Measurements from ENCODE around the gene SPATA33.
"Not testable (repeated sequence)": the region's sequence is repeated elsewhere in the genome, so short reads cannot be mapped to it uniquely, and the experiment has no call there.

The SPATA33 gene

DNA sequence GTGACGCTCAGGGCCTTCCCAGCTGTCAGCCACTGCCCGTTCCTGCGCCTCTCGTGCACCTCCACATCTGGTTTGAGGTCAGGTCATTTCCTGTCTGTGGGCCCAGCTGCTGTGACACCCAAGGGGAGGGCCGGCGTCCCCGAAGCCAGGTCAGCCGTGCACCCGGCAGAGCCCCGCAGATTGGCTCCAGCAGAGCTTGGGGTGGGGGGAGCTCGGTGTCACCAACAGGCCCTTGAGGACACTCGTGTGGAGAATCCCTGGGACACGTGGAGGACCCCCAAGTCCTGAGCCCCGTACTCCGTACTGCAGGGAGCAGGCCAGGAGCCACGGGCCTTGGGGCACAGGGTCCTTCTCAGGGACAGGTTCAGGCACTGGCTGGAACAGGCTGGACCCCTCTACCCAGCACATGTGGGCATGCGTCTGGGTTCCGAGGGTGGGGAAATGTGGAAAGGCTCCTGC is 39.1 kb downstream of the SPATA33 start:
- Histone ChIP-seq H3K27ac (ENCODE audit: low read depth, low read length) (no peak overlapping the region), H3K4me3 (ENCODE audit: low read depth, low read length) (no peak overlapping the region), H3K4me1 (ENCODE audit: control insufficient read depth, insufficient read depth, low read length) (peaks cover 8% of the 10 kb centered on the region), H3K9ac (ENCODE audit: low read length) (no peak overlapping the region), H3K27me3 (ENCODE audit: control insufficient read depth, insufficient read depth, low read length) (no peaks in the 10 kb centered on the region), H3K9me3 (ENCODE audit: control insufficient read depth, insufficient read depth, low read depth, low read length) (no peaks in the 10 kb centered on the region), H3K36me3 (ENCODE audit: control insufficient read depth, insufficient read depth, low read length) (peaks cover 56% of the 10 kb centered on the region)

DNA sequence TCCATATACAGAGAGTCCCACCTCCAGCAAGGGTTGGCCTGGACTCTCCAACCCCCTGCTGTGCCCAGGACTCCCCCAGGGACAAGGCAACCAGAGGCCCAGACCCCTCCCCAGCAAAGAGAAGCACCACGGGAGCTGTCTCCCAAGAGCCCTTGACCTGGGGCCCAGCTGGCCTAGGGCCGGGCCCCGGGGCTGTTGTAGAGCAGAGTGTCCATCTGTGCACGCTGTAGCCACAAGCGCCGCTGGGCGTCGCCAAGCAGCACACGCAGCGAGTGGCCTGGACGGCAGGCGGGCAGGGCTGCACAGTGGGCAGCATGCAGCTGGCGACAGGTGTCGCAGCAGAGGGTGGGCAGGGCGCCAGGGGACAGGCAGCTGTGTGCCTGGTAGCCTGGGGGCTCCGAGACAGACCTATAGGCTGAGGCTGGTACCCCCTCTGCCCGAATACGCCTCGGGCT is 39.6 kb downstream of the SPATA33 start:
- Histone ChIP-seq H3K27me3 (ENCODE audit: control insufficient read depth, insufficient read depth, low read length) (no peaks in the 10 kb centered on the region), H3K4me3 (ENCODE audit: low read depth, low read length) (no peak overlapping the region), H3K9me3 (ENCODE audit: control insufficient read depth, insufficient read depth, low read depth, low read length) (no peaks in the 10 kb centered on the region), H3K9ac (ENCODE audit: low read length) (no peak overlapping the region), H3K4me1 (ENCODE audit: control insufficient read depth, insufficient read depth, low read length) (peaks cover 8% of the 10 kb centered on the region), H3K36me3 (ENCODE audit: control insufficient read depth, insufficient read depth, low read length) (peaks cover 51% of the 10 kb centered on the region), H3K27ac (ENCODE audit: low read depth, low read length) (no peak overlapping the region)

DNA sequence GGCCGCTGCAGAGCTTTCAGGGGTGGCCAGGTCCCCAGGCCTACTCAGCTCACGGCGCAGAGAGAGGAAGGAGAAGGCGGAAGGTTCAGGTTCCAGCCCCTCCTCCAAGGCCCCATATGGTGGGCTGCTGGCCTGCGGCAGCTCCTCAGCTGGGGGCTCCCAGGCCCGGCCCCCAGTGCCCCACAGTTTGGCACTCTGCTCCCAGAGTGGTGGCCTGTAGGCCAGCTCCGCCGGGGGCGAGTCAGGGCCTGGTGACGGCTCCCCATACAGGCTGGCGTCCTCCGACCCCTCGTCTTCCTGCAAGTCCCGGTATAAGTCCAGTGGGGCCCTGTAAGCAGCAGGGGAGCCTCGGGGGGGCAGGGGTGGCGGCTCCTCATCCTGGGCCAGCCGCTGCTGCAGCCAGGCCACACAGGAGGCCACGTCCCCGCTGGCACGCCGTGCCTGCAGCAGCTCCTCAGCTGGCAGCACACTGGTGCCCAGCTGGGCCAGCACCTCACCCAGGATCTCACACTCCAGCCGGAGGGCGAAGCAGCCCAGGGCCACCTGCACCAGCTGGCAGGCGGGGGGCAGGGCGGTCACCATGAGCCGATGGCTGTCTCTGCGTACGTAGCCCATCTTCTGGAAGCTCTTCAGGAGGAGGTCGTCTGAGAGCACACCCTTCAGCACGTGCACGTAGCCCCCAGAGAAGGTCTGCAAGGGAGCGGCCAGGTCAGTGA is 40.1 kb downstream of the SPATA33 start:
- no peaks in the 10 kb centered on the region for H3K9me3 ChIP-seq (ENCODE audit: control insufficient read depth, insufficient read depth, low read depth, low read length)
- peaks cover 8% of the 10 kb centered on the region for H3K4me1 ChIP-seq (ENCODE audit: control insufficient read depth, insufficient read depth, low read length)
- no peaks in the 10 kb centered on the region for H3K27me3 ChIP-seq (ENCODE audit: control insufficient read depth, insufficient read depth, low read length)
- H3K9ac ChIP-seq (ENCODE audit: low read length): no peak overlapping the region
- H3K36me3 ChIP-seq (ENCODE audit: control insufficient read depth, insufficient read depth, low read length): peaks cover 47% of the 10 kb centered on the region
- no peak overlapping the region for H3K4me3 ChIP-seq (ENCODE audit: low read depth, low read length)
- no peak overlapping the region for H3K27ac ChIP-seq (ENCODE audit: low read depth, low read length)

DNA sequence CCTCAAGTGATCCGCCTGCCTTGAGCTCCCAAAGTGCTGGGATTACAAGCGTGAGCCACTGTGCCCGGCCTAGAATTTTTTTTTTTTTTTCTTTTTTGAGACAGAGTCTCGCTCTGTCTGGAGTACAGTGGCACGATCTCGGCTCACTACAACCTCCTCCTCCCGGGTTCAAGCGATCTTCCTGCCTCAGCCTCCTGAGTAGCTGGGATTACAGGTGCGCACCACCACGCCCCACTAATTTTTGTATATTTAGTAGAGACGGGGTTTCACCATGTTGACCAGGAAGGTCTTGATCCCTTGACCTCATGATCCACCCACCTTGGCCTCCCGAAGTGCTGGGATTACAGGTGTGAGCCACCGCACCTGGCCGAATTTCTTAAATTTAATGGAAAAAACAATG is 41.1 kb downstream of the SPATA33 start:
- H3K9ac ChIP-seq (ENCODE audit: low read length); H3K27ac ChIP-seq (ENCODE audit: low read depth, low read length); H3K4me3 ChIP-seq (ENCODE audit: low read depth, low read length); H3K9me3 ChIP-seq (ENCODE audit: control insufficient read depth, insufficient read depth, low read depth, low read length); H3K27me3 ChIP-seq (ENCODE audit: control insufficient read depth, insufficient read depth, low read length); H3K4me1 ChIP-seq (ENCODE audit: control insufficient read depth, insufficient read depth, low read length): not testable (repeated sequence)
- H3K36me3 ChIP-seq (ENCODE audit: control insufficient read depth, insufficient read depth, low read length): peaks cover 40% of the 10 kb centered on the region

DNA sequence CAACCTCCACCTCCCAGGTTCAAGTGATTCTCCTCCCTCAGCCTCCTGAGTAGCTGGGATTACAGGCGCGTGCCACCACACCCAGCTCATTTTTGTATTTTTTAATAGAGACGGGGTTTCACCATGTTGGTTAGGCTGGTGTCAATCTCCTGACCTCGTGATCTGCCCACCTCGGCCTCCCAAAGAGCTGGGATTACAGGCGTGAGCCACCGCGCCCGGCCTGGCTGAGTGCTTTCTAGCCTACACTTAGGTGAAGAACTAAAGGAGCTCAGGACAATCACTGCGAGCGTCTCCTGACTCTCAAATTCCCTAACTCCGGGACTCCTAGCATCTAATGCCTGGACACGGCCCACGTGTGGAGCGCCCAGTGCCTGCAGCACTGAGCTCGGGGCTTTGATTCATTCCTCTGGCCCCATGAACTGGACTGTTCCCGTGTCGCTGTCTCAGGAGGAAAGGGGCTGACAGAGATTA is 42.0 kb downstream of the SPATA33 start:
- H3K9me3 ChIP-seq (ENCODE audit: control insufficient read depth, insufficient read depth, low read depth, low read length); H3K4me1 ChIP-seq (ENCODE audit: control insufficient read depth, insufficient read depth, low read length); H3K27ac ChIP-seq (ENCODE audit: low read depth, low read length); H3K9ac ChIP-seq (ENCODE audit: low read length); H3K27me3 ChIP-seq (ENCODE audit: control insufficient read depth, insufficient read depth, low read length): not testable (repeated sequence)
- Histone ChIP-seq H3K4me3 (ENCODE audit: low read depth, low read length) (peak overlapping the region; percentile 47), H3K36me3 (ENCODE audit: control insufficient read depth, insufficient read depth, low read length) (peaks cover 31% of the 10 kb centered on the region)

DNA sequence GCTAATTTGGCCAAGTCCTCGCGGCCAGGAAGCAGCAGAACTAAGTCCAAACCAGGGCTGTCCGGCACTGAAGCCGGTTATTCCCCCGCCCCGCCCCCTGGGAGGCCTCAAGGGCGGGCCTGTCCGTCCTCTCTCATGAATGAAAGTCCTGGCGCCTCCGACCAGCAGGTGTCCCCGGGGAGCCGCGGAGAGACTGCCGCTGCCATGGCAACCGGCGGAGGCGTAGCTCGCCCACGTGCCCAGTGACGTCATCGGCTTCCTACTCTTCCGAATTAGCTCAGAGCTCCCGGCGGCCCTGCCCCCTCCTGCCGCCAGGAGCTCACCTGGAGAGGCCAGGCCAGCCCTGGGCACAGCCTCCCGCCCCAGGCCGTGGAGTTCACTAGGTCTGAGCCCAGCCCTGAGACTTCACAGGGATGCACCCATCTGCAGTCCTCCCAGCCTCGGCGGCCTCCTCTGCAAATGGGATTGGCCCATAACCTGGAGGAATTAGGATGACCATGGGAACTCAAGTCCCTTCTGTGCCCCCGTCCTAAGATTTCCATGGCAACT is 42.5 kb downstream of the SPATA33 start:
- H3K9ac ChIP-seq (ENCODE audit: low read length): peak overlapping the region; percentile 73
- H3K4me3 ChIP-seq (ENCODE audit: low read depth, low read length): peak overlapping the region; percentile 96
- peak overlapping the region; percentile 41; the same call in 1 of the 2 replicates for H3K27ac ChIP-seq (ENCODE audit: low read depth, low read length)
- H3K9me3 ChIP-seq (ENCODE audit: control insufficient read depth, insufficient read depth, low read depth, low read length): no peaks in the 10 kb centered on the region
- H3K27me3 ChIP-seq (ENCODE audit: control insufficient read depth, insufficient read depth, low read length): peaks cover 8% of the 10 kb centered on the region
- peaks cover 27% of the 10 kb centered on the region for H3K36me3 ChIP-seq (ENCODE audit: control insufficient read depth, insufficient read depth, low read length)
- peaks cover 8% of the 10 kb centered on the region for H3K4me1 ChIP-seq (ENCODE audit: control insufficient read depth, insufficient read depth, low read length)

DNA sequence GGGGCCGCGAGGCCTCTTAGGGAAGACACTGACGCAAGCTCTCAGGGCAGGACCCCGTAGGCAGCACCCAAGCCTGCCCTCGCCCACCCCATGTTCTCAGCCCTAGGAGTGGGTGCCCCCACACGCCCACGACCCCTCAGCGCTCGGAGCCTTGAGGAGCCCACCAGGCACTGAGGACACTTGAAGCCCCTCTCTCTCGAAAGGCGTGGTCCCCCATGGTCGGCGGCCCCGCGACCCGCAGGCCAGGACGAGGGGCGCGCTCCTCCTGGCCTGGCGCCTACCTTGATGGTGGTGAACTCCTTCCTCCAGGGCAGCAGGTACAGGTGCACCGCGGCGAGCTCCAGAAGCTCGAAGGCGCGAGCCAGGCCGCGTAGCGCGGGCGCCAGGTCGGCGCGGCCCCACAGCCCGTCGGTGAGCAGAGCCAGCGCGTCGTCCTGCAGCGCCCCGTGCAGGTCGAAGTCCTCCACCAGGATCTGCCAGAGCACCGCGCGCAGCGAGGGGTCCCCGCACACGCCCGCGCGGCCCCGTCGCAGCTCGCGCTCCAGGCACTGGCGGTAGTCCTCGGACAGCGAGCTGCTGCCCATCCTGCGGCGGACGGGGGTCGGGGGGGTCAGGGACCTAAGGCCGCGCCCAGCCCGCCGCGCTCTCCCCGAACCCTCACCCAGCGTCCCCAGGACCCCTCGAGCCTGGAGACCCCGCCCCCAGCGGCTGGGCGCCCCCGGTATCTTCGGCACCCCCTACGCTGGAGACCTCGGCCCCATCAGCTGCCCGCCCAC is 43.2 kb downstream of the SPATA33 start:
- Histone ChIP-seq H3K9ac (ENCODE audit: low read length) (peak overlapping the region; percentile 73), H3K36me3 (ENCODE audit: control insufficient read depth, insufficient read depth, low read length) (peaks cover 20% of the 10 kb centered on the region), H3K27me3 (ENCODE audit: control insufficient read depth, insufficient read depth, low read length) (peaks cover 8% of the 10 kb centered on the region), H3K4me3 (ENCODE audit: low read depth, low read length) (peak overlapping the region; percentile 96), H3K9me3 (ENCODE audit: control insufficient read depth, insufficient read depth, low read depth, low read length) (no peaks in the 10 kb centered on the region), H3K27ac (ENCODE audit: low read depth, low read length) (peak overlapping the region; percentile 41; the same call in 1 of the 2 replicates), H3K4me1 (ENCODE audit: control insufficient read depth, insufficient read depth, low read length) (peaks cover 8% of the 10 kb centered on the region)

DNA sequence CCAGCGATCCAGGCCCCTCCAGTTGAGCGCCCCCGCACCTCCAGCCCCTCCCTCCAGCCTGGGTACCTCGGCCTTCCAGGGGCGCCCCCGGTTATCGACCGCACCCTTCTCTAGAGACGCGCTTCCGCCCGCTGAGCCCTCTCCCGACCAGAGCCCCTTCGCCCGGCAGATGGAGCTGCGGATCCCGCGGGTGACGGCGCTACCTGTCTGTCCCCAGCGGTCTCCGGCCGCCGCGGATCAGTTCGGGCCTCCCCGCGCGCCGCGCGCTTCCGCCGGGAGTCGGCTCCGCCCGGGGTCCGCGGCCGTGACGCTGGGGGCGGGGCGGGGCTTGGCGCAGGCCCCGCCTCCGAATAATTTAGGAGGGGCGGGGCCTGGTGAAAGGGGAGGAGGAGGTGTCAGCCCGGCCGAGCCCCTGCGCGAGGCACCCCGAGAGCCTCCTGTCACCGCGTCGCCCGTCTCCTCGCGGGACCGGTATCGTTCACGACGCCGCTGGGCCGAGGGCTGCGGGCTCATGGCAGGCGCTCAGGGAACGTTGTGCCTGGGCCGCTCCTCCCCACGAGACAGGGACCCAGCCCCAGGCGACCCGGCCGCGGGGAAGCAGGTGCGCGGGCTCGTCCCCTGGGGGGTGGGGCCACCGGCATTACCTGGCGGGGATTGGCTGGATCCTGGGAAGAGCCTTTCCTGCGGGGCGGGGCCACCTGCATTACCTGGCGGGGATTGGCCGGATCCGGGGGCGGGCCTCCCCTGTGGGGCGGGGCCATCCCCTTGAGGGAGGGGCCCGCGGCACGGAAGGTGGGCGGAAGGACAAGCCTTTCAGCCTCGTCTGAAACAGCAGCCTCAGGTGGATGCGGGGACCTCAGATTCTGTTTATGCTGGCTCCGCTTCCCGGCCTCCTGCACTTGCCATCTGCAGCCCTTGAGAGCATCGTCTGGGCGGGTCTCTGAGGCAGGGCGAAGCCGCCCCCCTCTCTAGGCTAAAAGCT is 44.1 kb downstream of the SPATA33 start, which contains the start of gene SPATA2L:
TSS of gene SPATA2L (minus strand) at position 281 of the 982 bp plus-strand sequence. CDS start 473 bp downstream, outside the sequence.
- peaks cover 14% of the 10 kb centered on the region for H3K36me3 ChIP-seq (ENCODE audit: control insufficient read depth, insufficient read depth, low read length)
- peak within 1 kb of the TSS; percentile 41; the same call in 1 of the 2 replicates for H3K27ac ChIP-seq (ENCODE audit: low read depth, low read length)
- peak within 1 kb of the TSS; percentile 73 for H3K9ac ChIP-seq (ENCODE audit: low read length)
- peak within 1 kb of the TSS; percentile 96 for H3K4me3 ChIP-seq (ENCODE audit: low read depth, low read length)
- peaks cover 8% of the 10 kb centered on the region for H3K4me1 ChIP-seq (ENCODE audit: control insufficient read depth, insufficient read depth, low read length)
- H3K27me3 ChIP-seq (ENCODE audit: control insufficient read depth, insufficient read depth, low read length): peaks cover 8% of the 10 kb centered on the region
- no peaks in the 10 kb centered on the region for H3K9me3 ChIP-seq (ENCODE audit: control insufficient read depth, insufficient read depth, low read depth, low read length)

DNA sequence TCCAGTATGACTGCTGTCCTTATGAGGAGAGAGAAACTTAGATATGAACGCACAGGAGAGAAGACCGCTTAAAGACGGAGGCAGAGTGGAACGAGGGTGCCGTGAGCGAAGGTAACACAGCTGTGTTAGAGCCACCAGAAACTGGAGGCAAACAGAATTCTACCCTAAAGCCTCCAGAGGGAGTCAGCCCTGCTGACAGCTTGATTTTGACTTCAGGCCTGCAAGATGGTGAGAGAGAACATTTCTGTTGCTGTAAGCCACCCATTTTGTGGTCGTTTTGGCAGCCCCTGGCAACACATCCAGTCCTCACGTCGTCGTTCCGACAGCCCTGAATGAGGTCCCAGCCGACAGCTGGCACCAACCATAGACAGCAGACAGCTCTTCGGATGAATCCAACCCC is 46.6 kb downstream of the SPATA33 start:
- no peaks in the 10 kb centered on the region for H3K36me3 ChIP-seq (ENCODE audit: control insufficient read depth, insufficient read depth, low read length)
- H3K9ac ChIP-seq (ENCODE audit: low read length): no peak overlapping the region
- H3K27me3 ChIP-seq (ENCODE audit: control insufficient read depth, insufficient read depth, low read length): peaks cover 12% of the 10 kb centered on the region
- no peak overlapping the region for H3K27ac ChIP-seq (ENCODE audit: low read depth, low read length)
- peaks cover 12% of the 10 kb centered on the region for H3K4me1 ChIP-seq (ENCODE audit: control insufficient read depth, insufficient read depth, low read length)
- H3K4me3 ChIP-seq (ENCODE audit: low read depth, low read length): no peak overlapping the region
- H3K9me3 ChIP-seq (ENCODE audit: control insufficient read depth, insufficient read depth, low read depth, low read length): no peaks in the 10 kb centered on the region

DNA sequence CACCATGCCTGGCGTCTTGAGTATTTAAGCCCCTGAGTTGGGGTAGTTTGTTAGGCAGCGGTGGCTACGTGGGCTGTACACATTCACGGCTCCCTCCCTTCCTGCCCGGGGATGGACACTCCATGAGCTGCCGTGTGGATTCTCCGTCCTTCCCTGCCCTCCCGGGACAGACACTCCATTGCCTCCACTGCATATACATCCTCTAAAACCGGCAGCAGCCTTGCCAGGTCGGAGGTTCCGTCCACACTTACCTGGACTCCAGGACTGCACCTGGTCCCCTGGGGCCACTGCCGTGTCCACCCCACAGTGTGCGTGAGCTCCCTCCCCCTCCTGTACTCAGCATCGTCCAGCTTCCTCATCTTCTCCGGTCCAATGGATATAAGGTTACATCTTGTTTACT is 47.4 kb downstream of the SPATA33 start:
- H3K27ac ChIP-seq (ENCODE audit: low read depth, low read length): no peak overlapping the region
- H3K4me3 ChIP-seq (ENCODE audit: low read depth, low read length): no peak overlapping the region
- H3K27me3 ChIP-seq (ENCODE audit: control insufficient read depth, insufficient read depth, low read length): peaks cover 12% of the 10 kb centered on the region
- no peak overlapping the region for H3K9ac ChIP-seq (ENCODE audit: low read length)
- H3K9me3 ChIP-seq (ENCODE audit: control insufficient read depth, insufficient read depth, low read depth, low read length): no peaks in the 10 kb centered on the region
- no peaks in the 10 kb centered on the region for H3K36me3 ChIP-seq (ENCODE audit: control insufficient read depth, insufficient read depth, low read length)
- H3K4me1 ChIP-seq (ENCODE audit: control insufficient read depth, insufficient read depth, low read length): peaks cover 15% of the 10 kb centered on the region
